Measurements from ENCODE around the gene MRPS17.

DNA sequence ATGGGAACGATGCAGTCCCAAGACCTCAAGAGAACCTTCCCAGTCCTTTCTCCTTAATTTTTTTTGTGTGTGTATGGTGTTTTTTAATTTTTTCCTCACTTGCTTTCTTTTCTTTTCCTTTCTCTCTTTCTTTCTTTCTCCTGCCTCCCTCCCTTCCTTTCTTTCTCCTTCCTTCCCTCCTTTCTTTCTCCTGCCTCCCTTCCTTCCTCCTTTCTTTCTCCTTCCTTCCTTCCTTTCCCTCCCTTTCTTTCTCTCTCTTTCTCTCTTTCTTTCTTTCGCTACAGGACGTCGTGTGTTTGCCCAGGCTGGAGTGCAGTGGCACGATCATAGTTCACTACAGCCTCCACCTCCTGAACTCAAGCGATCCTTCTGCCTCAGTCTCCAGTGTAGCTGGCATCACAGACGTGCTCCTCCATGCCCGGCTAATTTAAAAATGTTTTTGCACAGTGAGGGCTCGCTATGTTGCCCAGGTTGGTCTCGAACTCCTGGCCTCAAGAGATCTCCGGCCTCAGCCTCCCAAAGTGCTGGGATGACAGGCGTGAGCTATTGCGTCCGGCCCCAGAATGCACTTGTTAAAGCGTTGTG lies 12.0 kb downstream of the MRPS17 start:
- TF ChIP-seq, protein P1, sequence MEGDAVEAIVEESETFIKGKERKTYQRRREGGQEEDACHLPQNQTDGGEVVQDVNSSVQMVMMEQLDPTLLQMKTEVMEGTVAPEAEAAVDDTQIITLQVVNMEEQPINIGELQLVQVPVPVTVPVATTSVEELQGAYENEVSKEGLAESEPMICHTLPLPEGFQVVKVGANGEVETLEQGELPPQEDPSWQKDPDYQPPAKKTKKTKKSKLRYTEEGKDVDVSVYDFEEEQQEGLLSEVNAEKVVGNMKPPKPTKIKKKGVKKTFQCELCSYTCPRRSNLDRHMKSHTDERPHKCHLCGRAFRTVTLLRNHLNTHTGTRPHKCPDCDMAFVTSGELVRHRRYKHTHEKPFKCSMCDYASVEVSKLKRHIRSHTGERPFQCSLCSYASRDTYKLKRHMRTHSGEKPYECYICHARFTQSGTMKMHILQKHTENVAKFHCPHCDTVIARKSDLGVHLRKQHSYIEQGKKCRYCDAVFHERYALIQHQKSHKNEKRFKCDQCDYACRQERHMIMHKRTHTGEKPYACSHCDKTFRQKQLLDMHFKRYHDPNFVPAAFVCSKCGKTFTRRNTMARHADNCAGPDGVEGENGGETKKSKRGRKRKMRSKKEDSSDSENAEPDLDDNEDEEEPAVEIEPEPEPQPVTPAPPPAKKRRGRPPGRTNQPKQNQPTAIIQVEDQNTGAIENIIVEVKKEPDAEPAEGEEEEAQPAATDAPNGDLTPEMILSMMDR (conservative IDR thresholded peaks at IDR 0.05): no peak
- no peak for TF ChIP-seq ZFX (IDR thresholded peaks at IDR 0.05)
